SH-SY5Y (cell line): ENCODE results near the gene CHRNA4.

Experiments used
- GATA2 ChIP-seq: IDR thresholded peaks from 2 replicates; pipeline ENCODE4 v1.6.1; 2011; ENCODE audit warnings: mild to moderate bottlenecking, low read depth, low read length
- GATA3 ChIP-seq: IDR thresholded peaks from 2 replicates; pipeline ENCODE4 v1.6.1; 2011; ENCODE audit warnings: low read depth, mild to moderate bottlenecking, low read length, moderate library complexity

- no peak for TF ChIP-seq GATA2
- no peak for TF ChIP-seq GATA3
These were observed 26.8 kb upstream of the CHRNA4 start for GRCh38 chr20:63387917-63388316.
